ENCODE results near the gene ESRRB. TPM values are rescaled to one million over a fixed set of nuclear protein-coding genes. Genes with fewer than 3 reads are reported as not detected.

The ESRRB gene
- total and polyA plus RNA-seq, 7 donors = 0.17 to 9.9 (median 2.5) TPM

DNA sequence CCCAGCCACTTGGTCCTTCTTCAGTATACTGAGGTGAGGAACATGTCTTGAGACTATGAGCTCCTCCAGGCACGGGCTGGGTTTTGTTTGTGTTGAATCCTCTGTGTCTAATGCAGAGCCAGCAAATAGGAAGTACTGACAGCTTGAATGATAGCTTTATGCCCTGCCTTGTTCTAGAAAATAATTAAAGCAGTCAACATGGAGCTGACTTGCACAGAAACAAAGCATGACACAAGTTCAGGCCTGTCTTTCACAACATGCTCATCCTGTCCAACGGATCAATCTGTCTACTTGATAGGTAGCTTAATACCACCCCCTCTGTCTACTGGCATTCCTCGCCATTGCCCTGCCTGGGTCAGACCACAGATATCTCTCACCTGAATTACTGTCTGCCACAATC is 140.9 kb downstream of the ESRRB start:
- no peaks in the 10 kb centered on the region for H3K4me1 ChIP-seq
- TF ChIP-seq, protein P1, sequence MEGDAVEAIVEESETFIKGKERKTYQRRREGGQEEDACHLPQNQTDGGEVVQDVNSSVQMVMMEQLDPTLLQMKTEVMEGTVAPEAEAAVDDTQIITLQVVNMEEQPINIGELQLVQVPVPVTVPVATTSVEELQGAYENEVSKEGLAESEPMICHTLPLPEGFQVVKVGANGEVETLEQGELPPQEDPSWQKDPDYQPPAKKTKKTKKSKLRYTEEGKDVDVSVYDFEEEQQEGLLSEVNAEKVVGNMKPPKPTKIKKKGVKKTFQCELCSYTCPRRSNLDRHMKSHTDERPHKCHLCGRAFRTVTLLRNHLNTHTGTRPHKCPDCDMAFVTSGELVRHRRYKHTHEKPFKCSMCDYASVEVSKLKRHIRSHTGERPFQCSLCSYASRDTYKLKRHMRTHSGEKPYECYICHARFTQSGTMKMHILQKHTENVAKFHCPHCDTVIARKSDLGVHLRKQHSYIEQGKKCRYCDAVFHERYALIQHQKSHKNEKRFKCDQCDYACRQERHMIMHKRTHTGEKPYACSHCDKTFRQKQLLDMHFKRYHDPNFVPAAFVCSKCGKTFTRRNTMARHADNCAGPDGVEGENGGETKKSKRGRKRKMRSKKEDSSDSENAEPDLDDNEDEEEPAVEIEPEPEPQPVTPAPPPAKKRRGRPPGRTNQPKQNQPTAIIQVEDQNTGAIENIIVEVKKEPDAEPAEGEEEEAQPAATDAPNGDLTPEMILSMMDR (IDR thresholded peaks at IDR 0.05) = no peak
- 53 to 66% (median 63%) methylated on average over 3 of the region's 3 CpGs for WGBS, 3 donors
- no peak overlapping the region for H3K4me3 ChIP-seq
- DNase-seq (no peak), ATAC-seq (no peak)
- intact Hi-C loops (cut with DNase I) = no loop called here
- no peaks in the 10 kb centered on the region for H3K36me3 ChIP-seq (ENCODE audit: insufficient read depth in 1 of 2, low read depth in 1 of 2)
- no peak overlapping the region for H3K27ac ChIP-seq
- no peaks in the 10 kb centered on the region for H3K9me3 ChIP-seq
- no peaks in the 10 kb centered on the region for H3K27me3 ChIP-seq (ENCODE audit: insufficient read depth in 3 of 3, low read length in 2 of 3)

DNA sequence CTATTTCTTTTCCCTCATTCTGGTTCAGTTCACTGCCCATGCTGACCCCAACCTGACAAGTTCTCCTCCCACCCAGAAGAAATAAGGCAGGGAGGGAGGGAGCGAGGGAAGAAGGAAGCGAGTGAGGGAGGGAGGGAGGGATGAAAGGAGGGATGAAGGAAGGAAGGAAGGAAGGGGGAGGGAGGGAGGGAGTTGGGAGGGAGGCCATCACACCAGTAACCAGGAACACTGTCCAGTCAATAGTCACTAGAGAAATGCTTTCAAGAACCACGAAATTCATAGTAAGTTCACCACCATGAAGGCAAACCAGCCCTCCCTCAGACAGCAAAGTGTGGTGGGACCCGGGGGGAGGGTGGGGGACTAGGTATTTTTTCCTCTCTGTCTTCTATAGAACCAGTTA is 142.4 kb downstream of the ESRRB start:
- no peak overlapping the region for H3K4me3 ChIP-seq
- TF ChIP-seq, protein P1 (IDR thresholded peaks at IDR 0.05) = no peak

DNA sequence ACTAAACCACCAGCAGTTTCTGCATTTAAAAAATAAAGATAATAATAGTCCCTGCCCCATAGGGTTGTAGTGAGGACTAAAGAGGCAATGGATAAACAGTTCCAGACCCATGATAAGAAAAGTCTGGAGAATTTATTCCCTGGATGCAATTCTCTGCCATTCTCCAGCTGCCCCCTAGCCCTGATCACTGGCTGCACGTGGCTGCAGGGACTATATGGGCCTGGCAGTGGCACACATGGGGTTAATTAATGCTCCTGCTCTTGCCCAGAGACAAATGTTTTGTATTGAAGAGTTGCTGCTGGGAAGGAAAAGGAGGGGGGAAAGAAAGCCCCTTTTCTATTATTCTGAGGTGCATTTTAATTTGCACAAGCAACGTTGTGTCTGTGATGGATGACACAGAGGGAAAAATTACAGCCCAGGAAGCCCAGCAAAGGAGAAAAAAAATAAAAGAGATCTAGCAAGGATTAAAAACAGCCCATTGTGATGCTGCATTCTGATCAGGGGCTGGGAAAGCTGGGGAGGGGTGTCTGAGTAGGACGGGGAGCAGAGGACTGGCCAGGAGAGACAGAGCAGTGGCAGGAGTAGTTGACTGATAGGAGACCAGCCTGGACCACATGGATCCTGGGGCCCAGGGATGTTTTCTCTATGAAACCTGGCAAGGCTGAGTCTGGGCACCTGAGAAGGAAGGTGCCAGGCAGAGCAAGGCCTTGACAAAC is 149.3 kb downstream of the ESRRB start:
- ATAC-seq (no peak), DNase-seq (no peak)
- 33 to 64% (median 47%) methylated on average over 3 of the region's 3 CpGs for WGBS, 3 donors
- TF ChIP-seq, protein P1 (IDR thresholded peaks at IDR 0.05) = no peak
- Histone ChIP-seq H3K27me3 (ENCODE audit: insufficient read depth in 3 of 3, low read length in 2 of 3) (no peaks in the 10 kb centered on the region), H3K4me1 (no peaks in the 10 kb centered on the region), H3K27ac (no peak overlapping the region), H3K36me3 (ENCODE audit: insufficient read depth in 1 of 2, low read depth in 1 of 2) (no peaks in the 10 kb centered on the region), H3K9me3 (no peaks in the 10 kb centered on the region), H3K4me3 (no peak overlapping the region)
- intact Hi-C loops (cut with DNase I) = no loop called here

More for the DNA sequence above, 142.4 kb downstream of the ESRRB start:
- Histone ChIP-seq H3K27me3 (ENCODE audit: insufficient read depth in 3 of 3, low read length in 2 of 3) (no peaks in the 10 kb centered on the region), H3K4me1 (no peaks in the 10 kb centered on the region), H3K9me3 (no peaks in the 10 kb centered on the region), H3K27ac (no peak overlapping the region), H3K36me3 (ENCODE audit: insufficient read depth in 1 of 2, low read depth in 1 of 2) (no peaks in the 10 kb centered on the region)
- ATAC-seq (no peak), DNase-seq (no peak)
- 71 to 76% (median 76%) methylated on average over 2 to 4 of the region's 4 CpGs for WGBS, 3 donors
- intact Hi-C loops (cut with DNase I) = no loop called here

DNA sequence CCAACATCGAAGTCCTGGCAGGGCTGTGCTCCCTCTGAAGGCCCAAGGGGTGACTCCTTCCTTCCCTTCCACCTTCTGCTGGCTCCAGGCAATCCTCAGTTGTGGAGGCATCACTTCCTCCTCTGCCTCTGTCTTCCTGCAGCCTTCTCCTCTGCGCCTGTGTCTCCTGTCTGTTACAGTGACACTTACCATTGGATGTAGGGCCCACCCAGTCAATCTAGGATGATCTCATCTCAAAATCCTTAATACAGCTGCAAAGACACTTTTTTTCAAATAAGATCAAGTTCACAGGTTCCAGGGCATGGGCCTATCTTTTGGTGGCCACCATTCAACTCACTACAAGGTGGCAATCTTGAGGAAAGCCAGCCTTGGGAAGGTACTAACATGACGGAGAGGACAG is 155.1 kb downstream of the ESRRB start:
- H3K4me3 ChIP-seq = no peak overlapping the region
- 64 to 69% (median 68%) methylated on average over 3 of the region's 3 CpGs for WGBS, 3 donors
- H3K27me3 ChIP-seq (ENCODE audit: insufficient read depth in 3 of 3, low read length in 2 of 3) = no peaks in the 10 kb centered on the region

More for the DNA sequence above, 155.1 kb downstream of the ESRRB start:
- H3K27ac ChIP-seq = no peak overlapping the region
- DNase-seq = no peak
- H3K4me1 ChIP-seq = no peaks in the 10 kb centered on the region
- ATAC-seq = no peak
- H3K9me3 ChIP-seq = no peaks in the 10 kb centered on the region
- TF ChIP-seq, protein P1 (IDR thresholded peaks at IDR 0.05) = no peak
- no peaks in the 10 kb centered on the region for H3K36me3 ChIP-seq (ENCODE audit: insufficient read depth in 1 of 2, low read depth in 1 of 2)
- intact Hi-C loops (cut with DNase I) = no loop called here
